Lower leg skin (tissue), 4 donors: Measurements from ENCODE around the gene PPM1B. TPM values are rescaled to one million over a fixed set of nuclear protein-coding genes. Genes with fewer than 3 reads are reported as not detected.

Source experiments
- DNase-seq, 2 donors: peaks; one replicate each; pipeline ENCODE4 v3.0.0-alpha.2; 2019; ENCODE audit warnings: low spot score in 2 of 2
- H3K4me3 ChIP-seq: fragments of 200-600 bp; sonication (generic); 2 replicates; pipeline ENCODE4 v1.5.1; 2017; ENCODE audit warnings: mild to moderate bottlenecking, low read depth; ENCODE audit not compliant: poor library complexity, severe bottlenecking
- POLR2A ChIP-seq, 2 donors: fragments of 450-650 bp; IDR thresholded peaks; one replicate each; pipeline ENCODE4 v1.6.1; 2016 to 2017; ENCODE audit warnings: antibody characterized with exemption in 2 of 2, mild to moderate bottlenecking in 1 of 2, moderate library complexity in 1 of 2
- WGBS, 2 donors: methylation state at CpG; one replicate each; pipeline ENCODE4 v1.1.5; 2018; 5-methylcytosine and 5-hydroxymethylcytosine counted together
- intact Hi-C: fragments of 100-400 bp; cut with DNase I; formaldehyde crosslinking; loops from one replicate; pipeline ENCODE4 v1.15.0; 2023; ENCODE audit warnings: low total_unique reads
- total RNA-seq, 4 donors: library from RNA; depleted of rRNA; stranded (reverse); fragments of >200 nt; gene quantifications; one replicate each; pipeline ENCODE4 v1.1.0, GENCODE V29; 2016
- TF ChIP-seq, protein P1 (sequence below), 3 donors: fragments of 450-650 bp; IDR thresholded peaks; one replicate each; pipeline ENCODE4 v1.5.1; 2016; ENCODE audit warnings: antibody characterized with exemption in 3 of 3, mild to moderate bottlenecking in 3 of 3, moderate library complexity in 2 of 3

The PPM1B gene
- total RNA-seq, 4 donors from 2014 or later: 24.2 to 40.2 (median 35.9) TPM

DNA sequence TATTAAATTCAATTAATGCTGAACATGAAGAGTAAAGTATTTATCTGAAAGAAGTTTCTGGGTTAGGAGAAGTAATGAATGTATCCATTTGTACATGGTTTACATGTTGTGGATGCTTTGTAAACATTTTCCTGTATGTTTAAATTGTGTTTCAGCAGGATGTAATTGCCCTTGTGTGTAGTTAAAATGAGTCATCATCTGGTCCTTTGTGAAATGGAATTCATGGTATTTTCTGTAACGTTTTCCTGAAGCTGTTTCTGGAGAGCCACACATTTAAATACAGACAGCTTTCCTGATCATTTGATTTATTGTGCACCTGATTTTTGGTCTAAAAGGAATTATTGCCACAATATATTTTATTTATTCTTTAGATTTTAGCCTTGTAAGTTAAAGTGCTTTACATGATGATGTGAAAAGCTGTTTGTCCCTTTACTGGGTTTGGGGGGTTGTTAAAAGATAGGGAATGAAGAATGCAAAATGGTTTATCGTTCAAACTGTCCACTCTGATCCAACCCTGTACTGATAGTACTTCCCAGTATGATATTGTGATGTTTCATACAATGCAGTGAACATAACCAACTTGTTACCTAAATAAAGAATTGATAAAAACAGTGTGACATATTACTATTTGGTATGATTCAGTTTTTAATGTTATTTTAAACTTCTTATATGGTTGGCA lies 64.9 kb downstream of the PPM1B start:
- no peak for DNase-seq
- intact Hi-C loops: no loop called here
- 35 to 43% methylated on average over 2 of the region's 2 CpGs for WGBS, 2 donors
- no peak for TF ChIP-seq POLR2A (IDR thresholded peaks at IDR 0.05)
- no peak overlapping the region for H3K4me3 ChIP-seq

DNA sequence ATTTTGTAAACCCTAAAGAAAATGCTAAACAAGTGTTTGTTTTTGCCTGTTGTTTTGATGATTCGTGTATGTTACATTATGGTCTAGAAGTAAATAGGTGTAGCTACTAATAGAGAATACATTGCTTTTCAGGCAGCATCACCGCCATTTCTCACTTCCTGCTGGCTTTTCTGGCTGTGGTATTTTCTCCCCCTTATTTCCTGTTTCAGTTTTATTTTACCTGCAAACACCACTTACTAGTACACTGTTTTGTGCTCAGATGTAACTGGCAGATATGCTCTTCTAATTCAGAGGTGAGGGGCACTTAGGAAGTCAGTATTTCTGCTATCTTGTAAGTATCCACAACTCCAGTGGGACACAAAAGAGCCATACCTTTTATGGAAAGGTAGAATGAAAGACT lies 68.5 kb downstream of the PPM1B start:
- TF ChIP-seq POLR2A (IDR thresholded peaks at IDR 0.05): no peak
- TF ChIP-seq, protein P1, sequence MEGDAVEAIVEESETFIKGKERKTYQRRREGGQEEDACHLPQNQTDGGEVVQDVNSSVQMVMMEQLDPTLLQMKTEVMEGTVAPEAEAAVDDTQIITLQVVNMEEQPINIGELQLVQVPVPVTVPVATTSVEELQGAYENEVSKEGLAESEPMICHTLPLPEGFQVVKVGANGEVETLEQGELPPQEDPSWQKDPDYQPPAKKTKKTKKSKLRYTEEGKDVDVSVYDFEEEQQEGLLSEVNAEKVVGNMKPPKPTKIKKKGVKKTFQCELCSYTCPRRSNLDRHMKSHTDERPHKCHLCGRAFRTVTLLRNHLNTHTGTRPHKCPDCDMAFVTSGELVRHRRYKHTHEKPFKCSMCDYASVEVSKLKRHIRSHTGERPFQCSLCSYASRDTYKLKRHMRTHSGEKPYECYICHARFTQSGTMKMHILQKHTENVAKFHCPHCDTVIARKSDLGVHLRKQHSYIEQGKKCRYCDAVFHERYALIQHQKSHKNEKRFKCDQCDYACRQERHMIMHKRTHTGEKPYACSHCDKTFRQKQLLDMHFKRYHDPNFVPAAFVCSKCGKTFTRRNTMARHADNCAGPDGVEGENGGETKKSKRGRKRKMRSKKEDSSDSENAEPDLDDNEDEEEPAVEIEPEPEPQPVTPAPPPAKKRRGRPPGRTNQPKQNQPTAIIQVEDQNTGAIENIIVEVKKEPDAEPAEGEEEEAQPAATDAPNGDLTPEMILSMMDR (IDR thresholded peaks at IDR 0.05): no peak
- H3K4me3 ChIP-seq: no peak overlapping the region
- DNase-seq: no peak
- intact Hi-C loops: no loop called here
- 77 to 80% methylated on average over 2 of the region's 2 CpGs for WGBS, 2 donors

DNA sequence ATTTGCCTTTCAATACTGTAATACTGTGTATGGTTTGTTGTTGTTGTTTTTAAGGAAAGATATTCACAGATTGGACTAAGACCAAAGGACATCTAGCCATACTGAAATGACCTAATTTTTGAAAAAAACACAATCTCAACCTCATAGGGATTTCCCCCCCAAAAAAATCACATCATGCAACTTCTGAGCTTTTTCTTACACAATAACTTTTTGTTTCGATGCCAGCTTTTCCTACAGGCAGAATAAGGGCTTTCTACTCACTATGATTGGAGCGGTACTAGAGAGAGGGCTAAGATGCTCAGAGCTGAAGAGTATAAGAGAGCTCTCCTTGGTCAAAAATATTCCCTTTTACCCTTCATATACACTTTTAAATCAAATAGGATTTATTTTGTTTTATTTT lies 74.2 kb downstream of the PPM1B start:
- no peak overlapping the region for H3K4me3 ChIP-seq
- TF ChIP-seq, protein P1 (IDR thresholded peaks at IDR 0.05): no peak
- no peak for TF ChIP-seq POLR2A (IDR thresholded peaks at IDR 0.05)
- no peak for DNase-seq
- 67 to 71% methylated on average over 2 of the region's 2 CpGs for WGBS, 2 donors
- intact Hi-C loops: loop anchor here (5.0 kb wide), 1 partner anchor 49 kb away; no protein-coding TSS in a partner anchor

DNA sequence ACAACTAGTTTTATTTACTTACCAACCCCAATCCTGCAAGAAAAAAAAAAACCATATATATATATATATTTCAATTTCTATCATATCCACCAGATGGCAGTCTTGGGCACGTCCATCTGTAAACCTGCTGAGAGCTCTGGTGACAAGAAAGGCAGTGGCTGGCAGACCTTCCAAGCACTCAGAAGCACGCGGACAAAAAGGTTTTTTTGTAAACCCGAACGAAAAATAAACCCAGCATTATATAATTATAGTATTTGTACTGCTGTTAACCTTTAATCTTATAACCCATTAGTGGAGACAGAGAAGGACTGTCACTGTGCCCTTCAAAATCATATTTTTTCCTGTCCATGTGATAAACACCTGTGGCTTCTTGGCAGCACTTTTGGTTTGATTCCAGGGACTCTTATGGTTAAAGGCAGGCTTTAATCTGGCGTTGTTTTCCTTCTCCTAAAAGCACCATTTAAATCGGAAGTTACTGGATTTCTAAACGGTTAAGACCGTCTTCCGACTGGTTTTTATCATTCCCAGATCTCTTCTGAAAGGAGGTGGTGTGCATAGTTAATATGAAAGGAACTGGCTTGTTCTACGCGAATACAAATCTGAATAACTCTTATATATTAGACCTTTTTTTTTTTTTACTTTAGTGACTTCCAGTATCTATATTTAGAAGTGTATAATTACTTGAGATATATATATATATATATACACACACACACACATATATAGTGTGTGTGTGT lies 75.6 kb downstream of the PPM1B start:
- 2 to 3% methylated on average over 12 of the region's 12 CpGs for WGBS, 2 donors
- TF ChIP-seq, protein P1 (IDR thresholded peaks at IDR 0.05): no peak
- no peak for TF ChIP-seq POLR2A (IDR thresholded peaks at IDR 0.05)
- DNase-seq: peak in 1 of 2 donors; percentile 45
- intact Hi-C loops: loop anchor here (5.0 kb wide), 1 partner anchor 48 kb away; no protein-coding TSS in a partner anchor
- no peak overlapping the region for H3K4me3 ChIP-seq

DNA sequence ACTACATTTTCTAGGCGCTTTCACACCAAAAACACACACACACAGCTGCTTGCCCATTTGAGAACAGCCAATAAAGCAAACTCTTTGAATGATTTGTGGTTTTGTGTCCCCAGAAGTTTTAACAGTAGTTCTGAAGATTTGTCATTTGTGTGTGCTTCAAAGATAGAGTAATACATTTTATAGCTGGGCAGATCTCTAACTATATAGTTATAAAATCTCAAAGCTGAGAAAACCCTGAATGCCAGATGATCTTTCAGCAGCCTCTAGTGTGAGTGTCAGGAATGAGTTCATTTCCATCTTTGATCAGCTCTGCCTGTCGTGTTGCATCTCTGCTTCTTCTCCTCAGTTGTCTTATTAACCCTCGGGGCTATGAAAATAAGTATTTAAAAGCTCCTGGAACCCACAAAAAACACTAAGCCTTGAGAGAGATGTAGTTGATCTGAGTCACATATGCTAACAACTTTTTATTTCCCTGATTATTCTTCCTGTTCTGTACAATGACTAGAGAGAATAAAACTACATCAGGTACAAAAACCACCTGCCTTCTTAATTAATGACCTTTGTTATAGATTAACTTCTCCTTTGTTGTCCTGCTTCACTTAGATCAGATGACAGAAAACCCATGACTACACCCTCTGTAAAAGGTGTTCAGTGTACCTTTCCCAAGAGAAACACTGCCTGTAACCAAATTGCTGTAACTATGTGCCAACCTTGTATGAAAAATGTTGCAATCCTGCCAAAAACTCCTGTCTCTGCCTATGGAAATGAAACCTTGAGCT lies 76.6 kb downstream of the PPM1B start:
- DNase-seq: no peak
- no peak for TF ChIP-seq POLR2A (IDR thresholded peaks at IDR 0.05)
- TF ChIP-seq, protein P1 (IDR thresholded peaks at IDR 0.05): no peak
- intact Hi-C loops: no loop called here
- WGBS, 2 donors: 33 to 40% methylated on average over 3 of the region's 3 CpGs
- H3K4me3 ChIP-seq: no peak overlapping the region

DNA sequence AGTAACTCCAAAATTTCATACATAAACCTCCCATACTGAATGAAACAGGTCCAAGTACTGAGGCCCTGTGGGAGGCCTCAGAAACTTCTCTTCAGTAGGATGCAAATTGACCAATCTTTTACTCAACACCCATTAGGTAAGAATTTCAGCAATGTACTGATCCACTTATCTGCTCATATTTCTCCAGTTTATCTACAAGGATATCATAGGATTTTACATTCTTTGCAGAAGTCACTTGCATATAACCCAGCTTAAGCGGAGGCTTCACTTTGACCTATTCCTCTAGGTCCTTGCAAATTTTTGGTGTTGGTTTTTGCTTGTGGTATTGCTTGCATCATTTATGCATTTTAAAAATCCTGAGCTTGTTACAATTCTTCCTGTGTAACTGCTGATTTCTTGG lies 77.8 kb downstream of the PPM1B start:
- 97 to 100% methylated on average over 1 of the region's 1 CpG for WGBS, 2 donors
- no peak overlapping the region for H3K4me3 ChIP-seq
- intact Hi-C loops: no loop called here
- TF ChIP-seq, protein P1 (IDR thresholded peaks at IDR 0.05): no peak
- TF ChIP-seq POLR2A (IDR thresholded peaks at IDR 0.05): no peak
- no peak for DNase-seq
